SU-DHL-6 (cell line): ENCODE data around the gene MRGPRD.

Experiments used
- EZH2phosphoT487 ChIP-seq: fragments of 200-600 bp; sonication (generic), shearing (Covaris generic); conservative IDR thresholded peaks from 2 replicates; pipeline ENCODE4 v1.6.1; 2018; ENCODE audit warnings: mild to moderate bottlenecking, antibody characterized with exemption, low read length, moderate library complexity, mixed read lengths
- TF ChIP-seq, protein P1 (sequence below): fragments of 200-600 bp; sonication (generic); IDR thresholded peaks from one replicate; pipeline ENCODE4 v1.5.1; 2017; ENCODE audit warnings: antibody characterized with exemption, mild to moderate bottlenecking, low read length, moderate library complexity; ENCODE audit not compliant: insufficient read depth, poor library complexity, severe bottlenecking

DNA sequence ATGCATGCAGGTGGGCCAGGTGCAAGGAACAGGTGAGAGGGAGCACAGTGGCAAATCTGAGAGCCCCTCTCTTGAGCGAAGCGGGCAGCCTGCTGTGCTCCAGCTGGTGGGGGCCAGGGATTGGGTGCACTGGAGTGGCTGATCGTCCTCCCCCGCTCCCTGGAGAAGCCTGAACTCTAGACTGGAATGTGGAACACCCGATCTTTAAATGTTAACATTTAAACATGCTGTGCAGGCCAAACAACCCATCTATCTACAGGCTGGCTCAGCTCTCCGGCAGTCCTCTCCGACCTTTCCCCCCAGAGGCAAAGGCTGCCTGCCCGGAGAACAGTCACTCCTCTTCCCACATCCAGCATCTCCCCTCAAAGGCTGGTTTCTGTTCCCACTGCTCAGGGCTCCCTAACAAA, 27.2 kb upstream of the MRGPRD start:
- TF ChIP-seq, protein P1, sequence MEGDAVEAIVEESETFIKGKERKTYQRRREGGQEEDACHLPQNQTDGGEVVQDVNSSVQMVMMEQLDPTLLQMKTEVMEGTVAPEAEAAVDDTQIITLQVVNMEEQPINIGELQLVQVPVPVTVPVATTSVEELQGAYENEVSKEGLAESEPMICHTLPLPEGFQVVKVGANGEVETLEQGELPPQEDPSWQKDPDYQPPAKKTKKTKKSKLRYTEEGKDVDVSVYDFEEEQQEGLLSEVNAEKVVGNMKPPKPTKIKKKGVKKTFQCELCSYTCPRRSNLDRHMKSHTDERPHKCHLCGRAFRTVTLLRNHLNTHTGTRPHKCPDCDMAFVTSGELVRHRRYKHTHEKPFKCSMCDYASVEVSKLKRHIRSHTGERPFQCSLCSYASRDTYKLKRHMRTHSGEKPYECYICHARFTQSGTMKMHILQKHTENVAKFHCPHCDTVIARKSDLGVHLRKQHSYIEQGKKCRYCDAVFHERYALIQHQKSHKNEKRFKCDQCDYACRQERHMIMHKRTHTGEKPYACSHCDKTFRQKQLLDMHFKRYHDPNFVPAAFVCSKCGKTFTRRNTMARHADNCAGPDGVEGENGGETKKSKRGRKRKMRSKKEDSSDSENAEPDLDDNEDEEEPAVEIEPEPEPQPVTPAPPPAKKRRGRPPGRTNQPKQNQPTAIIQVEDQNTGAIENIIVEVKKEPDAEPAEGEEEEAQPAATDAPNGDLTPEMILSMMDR, result no peak
- no peak for TF ChIP-seq EZH2phosphoT487
